SU-DHL-6 (cell line): ENCODE results near the gene GLI3.

Experiments used
- H2AFZ ChIP-seq: fragments of 200-600 bp; sonication (generic); 2 replicates; pipeline ENCODE4 v1.6.1; 2014; ENCODE audit warnings: low read depth, mild to moderate bottlenecking, moderate library complexity, mixed read lengths, antibody characterized with exemption, low read length; ENCODE audit not compliant: severe bottlenecking
- H3F3A ChIP-seq: fragments of 200-600 bp; shearing (Covaris generic); 2 replicates; pipeline ENCODE4 v1.6.0; 2016; ENCODE audit warnings: antibody characterized with exemption, mild to moderate bottlenecking; ENCODE audit not compliant: insufficient read depth
- H3K27ac ChIP-seq: fragments of 200-600 bp; sonication (generic); 2 replicates; pipeline ENCODE4 v1.5.1; 2016; ENCODE audit warnings: low read depth, mild to moderate bottlenecking, low read length, moderate library complexity, mixed read lengths
- H3K27me3 ChIP-seq: fragments of 200-600 bp; sonication (generic), shearing (Covaris generic); 2 replicates; pipeline ENCODE4 v1.6.0; 2014; ENCODE audit warnings: mild to moderate bottlenecking, low read length
- H3K36me3 ChIP-seq: fragments of 200-600 bp; sonication (generic); 2 replicates; pipeline ENCODE4 v1.6.1; 2014; ENCODE audit warnings: mild to moderate bottlenecking, low read length, mixed read lengths
- H3K4me2 ChIP-seq: fragments of 300-600, 200-600 bp; shearing (Covaris generic), sonication (generic); 2 replicates; pipeline ENCODE4 v1.6.0; 2014; ENCODE audit warnings: low read length, low read depth, mild to moderate bottlenecking; ENCODE audit not compliant: poor library complexity, severe bottlenecking
- H3K4me3 ChIP-seq: fragments of 200-600 bp; sonication (generic); 2 replicates; pipeline ENCODE4 v1.5.1; 2014; ENCODE audit warnings: antibody characterized with exemption, low read length, mild to moderate bottlenecking, mixed read lengths; ENCODE audit not compliant: insufficient read depth, poor library complexity, severe bottlenecking
- H3K79me2 ChIP-seq: fragments of 200-600 bp; sonication (generic); 2 replicates; pipeline ENCODE4 v1.6.1; 2014; ENCODE audit warnings: mild to moderate bottlenecking, low read length, moderate library complexity; ENCODE audit not compliant: insufficient read depth
- H3K9ac ChIP-seq: fragments of 200-600 bp; sonication (generic); 2 replicates; pipeline ENCODE4 v1.7.0; 2014; ENCODE audit warnings: mild to moderate bottlenecking, low read length
- H3K9me2 ChIP-seq: fragments of 200-600 bp; sonication (generic); replicated peaks from 2 replicates; pipeline ENCODE4 v1.6.1; 2014; ENCODE audit warnings: low read length; ENCODE audit not compliant: insufficient read depth
- H3K9me3 ChIP-seq: fragments of 200-600 bp; sonication (generic); 2 replicates; pipeline ENCODE4 v1.6.1; 2014; ENCODE audit warnings: low read length, mixed read lengths; ENCODE audit not compliant: insufficient read depth
- H4K20me1 ChIP-seq: fragments of 200-600 bp; sonication (generic); 2 replicates; pipeline ENCODE4 v1.6.1; 2014; ENCODE audit warnings: low read depth, mild to moderate bottlenecking, antibody characterized with exemption, low read length, moderate library complexity, mixed read lengths
- CTCF ChIP-seq: fragments of 200-600 bp; sonication (generic); IDR thresholded peaks from one replicate; pipeline ENCODE4 v1.5.1; 2017; ENCODE audit warnings: antibody characterized with exemption, mild to moderate bottlenecking, low read length, moderate library complexity; ENCODE audit not compliant: insufficient read depth, poor library complexity, severe bottlenecking
- EZH2phosphoT487 ChIP-seq: fragments of 200-600 bp; sonication (generic), shearing (Covaris generic); conservative IDR thresholded peaks from 2 replicates; pipeline ENCODE4 v1.6.1; 2018; ENCODE audit warnings: mild to moderate bottlenecking, antibody characterized with exemption, low read length, moderate library complexity, mixed read lengths

GLI3 gene

GRCh38 chr7:42168512-42168911 lies 68.5 kb downstream of the GLI3 start:
- Histone ChIP-seq H3K79me2 (no peaks in the 10 kb centered on the region), H3K27me3 (no peaks in the 10 kb centered on the region; the same call in 1 of the 2 replicates), H3K9me3 (no peaks in the 10 kb centered on the region), H4K20me1 (no peaks in the 10 kb centered on the region), H3K4me2 (no peak overlapping the region), H3K27ac (no peak overlapping the region), H3K4me3 (no peak overlapping the region), H3K9me2 (no peaks in the 10 kb centered on the region), H2AFZ (no peak overlapping the region), H3K36me3 (no peaks in the 10 kb centered on the region), H3F3A (no peaks in the 10 kb centered on the region), H3K9ac (no peak overlapping the region)
- no peak for TF ChIP-seq EZH2phosphoT487
- no peak for TF ChIP-seq CTCF

GRCh38 chr7:42167631-42168236 lies 69.3 kb downstream of the GLI3 start:
- Histone ChIP-seq H3K27me3 (no peaks in the 10 kb centered on the region; the same call in 1 of the 2 replicates), H3F3A (no peaks in the 10 kb centered on the region), H3K4me2 (no peak overlapping the region), H4K20me1 (no peaks in the 10 kb centered on the region), H3K9me3 (no peaks in the 10 kb centered on the region), H2AFZ (no peak overlapping the region), H3K79me2 (no peaks in the 10 kb centered on the region), H3K9ac (no peak overlapping the region), H3K27ac (no peak overlapping the region), H3K4me3 (no peak overlapping the region), H3K9me2 (no peaks in the 10 kb centered on the region), H3K36me3 (no peaks in the 10 kb centered on the region)
- no peak for TF ChIP-seq CTCF
- no peak for TF ChIP-seq EZH2phosphoT487

- no peaks in the 10 kb centered on the region for H4K20me1 ChIP-seq
- no peaks in the 10 kb centered on the region; the same call in 1 of the 2 replicates for H3K27me3 ChIP-seq
- no peaks in the 10 kb centered on the region for H3K9me3 ChIP-seq
- H3K36me3 ChIP-seq: no peaks in the 10 kb centered on the region
- no peaks in the 10 kb centered on the region for H3K79me2 ChIP-seq
- no peaks in the 10 kb centered on the region for H3F3A ChIP-seq
- H3K9ac ChIP-seq: no peak overlapping the region
- no peak overlapping the region for H3K27ac ChIP-seq
- no peak overlapping the region for H3K4me3 ChIP-seq
- H2AFZ ChIP-seq: no peak overlapping the region
- no peaks in the 10 kb centered on the region for H3K9me2 ChIP-seq
- TF ChIP-seq EZH2phosphoT487: no peak
- TF ChIP-seq CTCF: no peak
- H3K4me2 ChIP-seq: no peak overlapping the region
These were observed 69.8 kb downstream of the GLI3 start for GRCh38 chr7:42167206-42167605.
